Psoas muscle (tissue), 8 donors: ENCODE data around the gene OPN1LW. TPM values are rescaled to one million over a fixed set of nuclear protein-coding genes. Genes with fewer than 3 reads are reported as not detected.
"Not testable (repeated sequence)": the region's sequence is repeated elsewhere in the genome, so short reads cannot be mapped to it uniquely, and the experiment has no call there.

ENCODE experiments used
- ATAC-seq, 4 donors: fragments of 200-7000 bp; cut with Tn5 transposase; one replicate each; pipeline ENCODE4 v1.9.1; 2020; ENCODE audit warnings: moderate library complexity in 3 of 4, mild to moderate bottlenecking in 2 of 4
- DNase-seq, 2 donors: peaks; one replicate each; pipeline ENCODE4 v3.0.0-alpha.2; 2020
- H3K27ac ChIP-seq: fragments of 200-600 bp; one replicate; pipeline ENCODE4 v1.8.0; 2022
- H3K27me3 ChIP-seq, 3 donors: fragments of 200-600 bp in 1 of 3; one replicate each; pipeline versions ENCODE4 v1.6.1 to v1.8.0; 2013 to 2022; ENCODE audit warnings: low read length in 2 of 3, mild to moderate bottlenecking in 2 of 3, moderate library complexity in 1 of 3; ENCODE audit not compliant: insufficient read depth in 3 of 3
- H3K36me3 ChIP-seq, 2 donors: fragments of 200-600 bp in 1 of 2; one replicate each; pipeline versions ENCODE4 v1.6.1 to v1.8.0; 2013 to 2022; ENCODE audit warnings: low read depth in 1 of 2, mild to moderate bottlenecking in 1 of 2, moderate library complexity in 1 of 2; ENCODE audit not compliant: insufficient read depth in 1 of 2
- H3K4me1 ChIP-seq: fragments of 200-600 bp; one replicate; pipeline ENCODE4 v1.8.0; 2022
- H3K4me3 ChIP-seq: fragments of 200-600 bp; one replicate; pipeline ENCODE4 v1.8.0; 2022; ENCODE audit warnings: mild to moderate bottlenecking
- H3K9me3 ChIP-seq: fragments of 200-600 bp; one replicate; pipeline ENCODE4 v1.8.0; 2022
- CTCF ChIP-seq: fragments of 200-600 bp; IDR thresholded peaks from one replicate; pipeline ENCODE4 v1.8.0; 2022; ENCODE audit warnings: antibody characterized with exemption
- WGBS, 3 donors: extraction: QIAGEN DNeasy Blood & Tissue Kit; methylation state at CpG; one replicate each; pipeline versions ENCODE4 v1.1.6 to v1.1.7; 2013; 5-methylcytosine and 5-hydroxymethylcytosine counted together
- intact Hi-C, 2 donors: fragments of 100-400 bp; cut with DNase I; formaldehyde crosslinking; loops; one replicate each; pipeline versions ENCODE4 v1.11.0 to v1.14.2; 2022
- polyA plus RNA-seq, 3 donors: library from polyadenylated mRNA; stranded (reverse); fragments of 200-250 nt; gene quantifications; one replicate each; pipeline ENCODE4 v1.2.3, GENCODE V29; 2013
- total RNA-seq, 4 donors: library from RNA; stranded (reverse); fragmentation: NEBNext Ultra II Directional in 2 of 4; extraction: Animal tissue kit (Norgen Biotek cat#: 25700) in 2 of 4; gene quantifications; one replicate each; pipeline versions ENCODE4 v1.2.1 to v1.2.4, GENCODE V29; 2021 to 2023
- donor health status: healthy with polysubstance abuse.
- donor health status: DM: no; HTN: no; CAD: no; lungs with moderate emphysema.
- donor health status: Bipolar disorder and iron deficiency.
- donor health status: healthy.
- donor health status: DM: yes; HTN: yes; CAD: no.
- donor health status: DM: no; HTN: no; CAD: no.
- donor health status: DM: no; HTN: no; CAD: no.
- donor health status: DM: yes; HTN: yes; CAD: no.

OPN1LW gene
- total and polyA plus RNA-seq, 7 donors, result 0.13 TPM; not detected in 6

GRCh38 chrX:154140742-154141141 is 3.3 kb upstream of the OPN1LW start:
- no peak overlapping the region for H3K27ac ChIP-seq
- intact Hi-C loops, result no loop called here
- DNase-seq, result no peak
- H3K9me3 ChIP-seq, result no peaks in the 10 kb centered on the region
- WGBS, 3 donors, result 80 to 87% (median 86%) methylated on average over 7 to 10 of the region's 10 CpGs
- no peaks in the 10 kb centered on the region for H3K36me3 ChIP-seq
- TF ChIP-seq CTCF, result no peak
- no peak for ATAC-seq
- H3K4me3 ChIP-seq, result no peak overlapping the region
- H3K4me1 ChIP-seq, result no peaks in the 10 kb centered on the region
- H3K27me3 ChIP-seq, result peaks cover 0 to 7% (median 0%) of the 10 kb centered on the region in 3 donors

- intact Hi-C loops, result no loop called here
- Histone ChIP-seq H3K9me3 (no peaks in the 10 kb centered on the region), H3K27me3 (no peaks in the 10 kb centered on the region), H3K27ac (no peak overlapping the region), H3K36me3 (no peaks in the 10 kb centered on the region), H3K4me3 (no peak overlapping the region), H3K4me1 (no peaks in the 10 kb centered on the region)
- no peak for DNase-seq
- WGBS, 3 donors, result 71 to 90% (median 86%) methylated on average over 8 of the region's 8 CpGs
- ATAC-seq, result no peak
- TF ChIP-seq CTCF, result no peak
Observed at GRCh38 chrX:154142386-154142785, 1.7 kb upstream of the OPN1LW start.

- no peaks in the 10 kb centered on the region for H3K9me3 ChIP-seq
- H3K4me1 ChIP-seq, result no peaks in the 10 kb centered on the region
- ATAC-seq, result no peak
- no peak for TF ChIP-seq CTCF
- DNase-seq, result no peak
- H3K27me3 ChIP-seq, result no peaks in the 10 kb centered on the region
- H3K27ac ChIP-seq, result no peak overlapping the region
- WGBS, 3 donors, result 79 to 89% (median 86%) methylated on average over 8 to 23 of the region's 23 CpGs
- H3K36me3 ChIP-seq, result no peaks in the 10 kb centered on the region
- intact Hi-C loops, result no loop called here
- H3K4me3 ChIP-seq, result no peak overlapping the region
Observed at GRCh38 chrX:154142950-154143745, 895 bp upstream of the OPN1LW start.

- H3K9me3 ChIP-seq, H3K27ac ChIP-seq, ATAC-seq, intact Hi-C loops, H3K4me3 ChIP-seq, H3K4me1 ChIP-seq, H3K36me3 ChIP-seq, DNase-seq, H3K27me3 ChIP-seq: not testable (repeated sequence)
- WGBS, 3 donors, result 64 to 100% (median 96%) methylated on average over 1 of the region's 6 CpGs
Observed at GRCh38 chrX:154151030-154151429, 7.0 kb downstream of the OPN1LW start.

GRCh38 chrX:154156221-154156620 is 12.2 kb downstream of the OPN1LW start:
- H3K27ac ChIP-seq, H3K4me3 ChIP-seq, H3K27me3 ChIP-seq, H3K36me3 ChIP-seq, H3K4me1 ChIP-seq, intact Hi-C loops, H3K9me3 ChIP-seq, ATAC-seq: not testable (repeated sequence)
- DNase-seq, result peak in 1 of 2 donors; percentile 4
- WGBS, 3 donors, result 90 to 98% (median 94%) methylated on average over 3 to 9 of the region's 11 CpGs

GRCh38 chrX:154157207-154157606 is 13.2 kb downstream of the OPN1LW start:
- no CpG with 5 or more reads among the region's 2 CpGs for WGBS, 3 donors
- H3K4me3 ChIP-seq, H3K27me3 ChIP-seq, DNase-seq, H3K27ac ChIP-seq, H3K9me3 ChIP-seq, intact Hi-C loops, H3K4me1 ChIP-seq, H3K36me3 ChIP-seq: not testable (repeated sequence)
- ATAC-seq, result peak in 3 of 4 donors; percentile 27 to 54 (median 42)

- intact Hi-C loops, ATAC-seq, H3K4me3 ChIP-seq, H3K36me3 ChIP-seq, H3K27ac ChIP-seq, H3K9me3 ChIP-seq, H3K4me1 ChIP-seq, H3K27me3 ChIP-seq, DNase-seq: not testable (repeated sequence)
- WGBS, 3 donors, result no CpG with 5 or more reads among the region's 15 CpGs
Observed at GRCh38 chrX:154159345-154159744, 15.3 kb downstream of the OPN1LW start.

- H3K9me3 ChIP-seq, H3K4me1 ChIP-seq, intact Hi-C loops, H3K27me3 ChIP-seq, DNase-seq, H3K4me3 ChIP-seq, H3K27ac ChIP-seq, ATAC-seq, H3K36me3 ChIP-seq: not testable (repeated sequence)
- no CpG with 5 or more reads among the region's 8 CpGs for WGBS, 3 donors
Observed at GRCh38 chrX:154164902-154165301, 20.9 kb downstream of the OPN1LW start.

- H3K9me3 ChIP-seq, DNase-seq, H3K27ac ChIP-seq, ATAC-seq, H3K4me1 ChIP-seq, H3K4me3 ChIP-seq, intact Hi-C loops, H3K27me3 ChIP-seq, H3K36me3 ChIP-seq: not testable (repeated sequence)
- no CpG with 5 or more reads among the region's 13 CpGs for WGBS, 3 donors
Observed at GRCh38 chrX:154168384-154168783, 24.3 kb downstream of the OPN1LW start.
